GM23248 (cell line): ENCODE results near the gene SLC8A1.

Experiments used
- EZH2 ChIP-seq: fragments of 200-600 bp; sonication (generic); IDR thresholded peaks from 2 replicates; pipeline ENCODE4 v1.6.1; 2018; ENCODE audit warnings: antibody characterized with exemption, mild to moderate bottlenecking; ENCODE audit not compliant: insufficient read depth, poor library complexity, severe bottlenecking
- EZH2phosphoT487 ChIP-seq: fragments of 200-600 bp; sonication (generic); IDR thresholded peaks from 2 replicates; pipeline ENCODE4 v1.6.1; 2018; ENCODE audit warnings: antibody characterized with exemption, moderate library complexity, mild to moderate bottlenecking, low read depth; ENCODE audit not compliant: insufficient read depth

DNA sequence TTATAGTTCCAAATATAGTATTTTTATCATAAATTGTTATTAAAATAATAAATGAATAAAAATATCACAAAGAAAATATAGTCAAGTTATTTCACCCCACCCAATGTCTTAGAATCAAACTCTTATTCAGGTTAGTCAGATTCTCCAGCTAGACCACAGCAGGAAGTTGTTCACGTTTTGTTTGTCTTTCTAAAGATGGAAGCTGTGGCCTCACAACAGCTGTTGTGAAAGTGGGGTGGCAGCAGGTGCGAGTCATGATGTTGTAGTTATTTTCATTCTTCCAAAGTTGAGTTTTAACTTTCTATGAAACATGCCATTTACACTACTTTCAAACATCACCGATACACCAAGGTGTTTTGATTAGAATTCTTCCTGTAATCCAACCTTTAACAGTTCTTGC lies 272.9 kb downstream of the SLC8A1 start:
- TF ChIP-seq EZH2phosphoT487 (no peak), EZH2 (no peak)
